H1 (cell line): ENCODE measurements around the gene DARS1. TPM values are rescaled to one million over a fixed set of nuclear protein-coding genes. Genes with fewer than 3 reads are reported as not detected.

Experiments used
- CTCF ChIA-PET: fragments of 300-600 bp; sonication (Branson Sonifier 250); formaldehyde crosslinking; loops from one replicate; lab custom pipeline; 2021; ENCODE audit not compliant: partially characterized antibody; lab: Charles Lee
- POLR2A ChIA-PET: fragments of 300-600 bp; sonication (Branson Sonifier 250); formaldehyde crosslinking; loops from one replicate; lab custom pipeline; 2021; ENCODE audit warnings: inconsistent platforms; ENCODE audit not compliant: partially characterized antibody; lab: Charles Lee
- DNase-seq, 2 experiments: peaks; one replicate each; pipeline versions ENCODE4 v3.0.0 to v3.0.0-alpha.2; 2010 to 2022; ENCODE audit warnings: low spot score in 2 of 2, low read depth in 1 of 2, mixed read lengths in 1 of 2
- FAIRE-seq: peaks from 2 replicates; lab custom pipeline; 2011; peaks lifted over from hg19 to GRCh38; lab: Jason Lieb, UNC
- H2AFZ ChIP-seq: 2 replicates; pipeline ENCODE4 v1.8.1; 2012; ENCODE audit warnings: low read length, inconsistent platforms
- H2AK5ac ChIP-seq: 2 replicates; pipeline ENCODE4 v1.6.1; 2013; ENCODE audit warnings: low read depth, low read length
- H2BK120ac ChIP-seq: replicated peaks from 2 replicates; pipeline ENCODE3; 2013; ENCODE audit warnings: low read depth, low read length, inconsistent platforms
- H2BK12ac ChIP-seq: 2 replicates; pipeline ENCODE4 v1.6.1; 2013; ENCODE audit warnings: low read depth, low read length
- H2BK15ac ChIP-seq: 2 replicates; pipeline ENCODE4 v1.6.1; 2013; ENCODE audit warnings: low read length
- H2BK20ac ChIP-seq: 2 replicates; pipeline ENCODE4 v1.6.1; 2013; ENCODE audit warnings: low read length
- H2BK5ac ChIP-seq: 2 replicates; pipeline ENCODE4 v1.6.1; 2013; ENCODE audit warnings: low read depth, low read length
- H3K14ac ChIP-seq: 2 replicates; pipeline ENCODE4 v1.6.1; 2013; ENCODE audit warnings: inconsistent platforms; ENCODE audit not compliant: insufficient read length
- H3K18ac ChIP-seq: 2 replicates; pipeline ENCODE4 v1.6.1; 2013; ENCODE audit warnings: low read length; ENCODE audit errors: extremely low read depth
- H3K23ac ChIP-seq: 2 replicates; pipeline ENCODE4 v1.6.1; 2013; ENCODE audit warnings: inconsistent platforms; ENCODE audit not compliant: insufficient read length
- H3K23me2 ChIP-seq: 2 replicates; pipeline ENCODE4 v1.6.1; 2013; ENCODE audit warnings: low read depth, low read length
- H3K27ac ChIP-seq: 2 replicates; pipeline ENCODE4 v1.6.1; 2011; ENCODE audit warnings: low read depth, low read length, inconsistent platforms
- H3K27me3 ChIP-seq, 4 experiments: replicated peaks in 1 of 4; 1 replicate in 1 of 4; 2 replicates in 3 of 4; pipeline versions ENCODE4 v1.6.1 to v1.8.1; 2011 to 2013; ENCODE audit warnings: low read length in 3 of 4, mild to moderate bottlenecking in 3 of 4, inconsistent platforms in 2 of 4, mixed read lengths in 2 of 4, moderate library complexity in 1 of 4; ENCODE audit not compliant: control insufficient read depth in 3 of 4, insufficient read depth in 3 of 4; ENCODE audit errors: extremely low read depth in 1 of 4
- H3K36me3 ChIP-seq, 4 experiments: 2 replicates each; pipeline versions ENCODE4 v1.6.1 to v1.8.1; 2011 to 2013; ENCODE audit warnings: mild to moderate bottlenecking in 4 of 4, low read length in 3 of 4, moderate library complexity in 2 of 4, control low read depth in 1 of 4, inconsistent platforms in 1 of 4; ENCODE audit not compliant: insufficient read depth in 4 of 4, control insufficient read depth in 2 of 4
- H3K4ac ChIP-seq: replicated peaks from 2 replicates; pipeline ENCODE3; 2013; ENCODE audit warnings: low read length, low read depth, mixed read lengths, inconsistent platforms; ENCODE audit not compliant: insufficient read length
- H3K4me1 ChIP-seq, 4 experiments: replicated peaks in 1 of 4; 1 replicate in 1 of 4; 2 replicates in 3 of 4; pipeline versions ENCODE4 v1.6.1 to v1.8.1; 2011 to 2013; ENCODE audit warnings: low read length in 3 of 4, inconsistent platforms in 2 of 4, mixed read lengths in 1 of 4; ENCODE audit not compliant: insufficient read depth in 4 of 4, control insufficient read depth in 3 of 4
- H3K4me2 ChIP-seq, 2 experiments: 2 replicates each; pipeline versions ENCODE4 v1.6.1 to v1.8.1; 2011 to 2013; ENCODE audit warnings: low read depth in 2 of 2, low read length in 2 of 2, control low read depth in 1 of 2, inconsistent platforms in 1 of 2, mild to moderate bottlenecking in 1 of 2; ENCODE audit not compliant: insufficient read depth in 1 of 2
- H3K4me3 ChIP-seq, 4 experiments: fragments of 200-600, 300-600 bp in 1 of 4; sonication (generic), shearing (Covaris generic), sonication (Bioruptor Twin) in 1 of 4; 2 replicates each; pipeline versions ENCODE4 v1.5.1 to v1.8.1; 2011 to 2016; ENCODE audit warnings: low read length in 4 of 4, low read depth in 3 of 4, control low read depth in 2 of 4, inconsistent platforms in 2 of 4, mild to moderate bottlenecking in 2 of 4, mixed read lengths in 1 of 4, moderate library complexity in 1 of 4; ENCODE audit not compliant: insufficient read depth in 2 of 4; ENCODE audit errors: extremely low read depth in 1 of 4
- H3K56ac ChIP-seq: replicated peaks from 2 replicates; pipeline ENCODE3; 2013; ENCODE audit warnings: low read depth, mild to moderate bottlenecking, mixed read lengths, low read length, inconsistent platforms; ENCODE audit not compliant: insufficient read length
- H3K79me1 ChIP-seq: 2 replicates; pipeline ENCODE4 v1.6.1; 2013; ENCODE audit warnings: low read depth, low read length, control low read depth
- H3K79me2 ChIP-seq, 2 experiments: 2 replicates each; pipeline versions ENCODE4 v1.6.1 to v1.8.1; 2012 to 2013; ENCODE audit warnings: low read length in 2 of 2, mild to moderate bottlenecking in 2 of 2, inconsistent platforms in 1 of 2; ENCODE audit not compliant: insufficient read depth in 2 of 2, control insufficient read depth in 1 of 2
- H3K9ac ChIP-seq, 4 experiments: replicated peaks in 1 of 4; 1 replicate in 1 of 4; 2 replicates in 3 of 4; pipeline versions ENCODE4 v1.6.1 to v1.8.1; 2011 to 2013; ENCODE audit warnings: low read depth in 3 of 4, low read length in 3 of 4, control low read depth in 2 of 4, mild to moderate bottlenecking in 2 of 4, moderate library complexity in 2 of 4, inconsistent platforms in 1 of 4; ENCODE audit errors: extremely low read depth in 1 of 4
- H3K9me3 ChIP-seq, 2 experiments: 2 replicates each; pipeline versions ENCODE4 v1.6.1 to v1.8.1; 2012 to 2013; ENCODE audit warnings: mild to moderate bottlenecking in 2 of 2, moderate library complexity in 2 of 2, control low read depth in 1 of 2, inconsistent platforms in 1 of 2, low read depth in 1 of 2, low read length in 1 of 2, mixed read lengths in 1 of 2; ENCODE audit not compliant: insufficient read depth in 2 of 2
- H4K20me1 ChIP-seq, 2 experiments: replicated peaks in 1 of 2; 2 replicates each; pipeline versions ENCODE3 to v1.8.1; 2011 to 2013; ENCODE audit warnings: inconsistent platforms in 2 of 2, low read length in 2 of 2, mild to moderate bottlenecking in 1 of 2; ENCODE audit not compliant: insufficient read depth in 2 of 2, control insufficient read depth in 1 of 2
- H4K5ac ChIP-seq: 2 replicates; pipeline ENCODE4 v1.6.1; 2013; ENCODE audit warnings: low read length, low read depth, mixed read lengths, inconsistent platforms; ENCODE audit not compliant: insufficient read length
- H4K8ac ChIP-seq: 2 replicates; pipeline ENCODE4 v1.8.0; 2013; ENCODE audit warnings: mild to moderate bottlenecking, moderate library complexity, low read length, inconsistent platforms; ENCODE audit not compliant: insufficient read depth; ENCODE audit errors: extremely low read depth
- H4K91ac ChIP-seq: replicated peaks from 2 replicates; pipeline ENCODE3; 2013; ENCODE audit warnings: low read length, mixed read lengths, inconsistent platforms; ENCODE audit not compliant: insufficient read length
- ATF3 ChIP-seq: IDR thresholded peaks from 2 replicates; pipeline ENCODE4 v1.6.1; 2011; ENCODE audit warnings: low read depth, mild to moderate bottlenecking, low read length; ENCODE audit not compliant: insufficient read depth
- BCL11A ChIP-seq, 2 experiments: IDR thresholded peaks; one replicate each; pipeline ENCODE4 v1.6.1; 2011; ENCODE audit warnings: low read depth in 2 of 2, low read length in 2 of 2, mild to moderate bottlenecking in 2 of 2
- CEBPB ChIP-seq: IDR thresholded peaks from 2 replicates; pipeline ENCODE4 v1.6.1; 2012; ENCODE audit warnings: low read depth, low read length
- CHD2 ChIP-seq: IDR thresholded peaks from 2 replicates; pipeline ENCODE4 v1.6.1; 2012; ENCODE audit warnings: low read length, improper control_type of control experiment
- GTF2F1 ChIP-seq: IDR thresholded peaks from 2 replicates; pipeline ENCODE4 v1.6.1; 2012; ENCODE audit warnings: low read depth, low read length, improper control_type of control experiment, borderline replicate concordance
- MAFK ChIP-seq: IDR thresholded peaks from 2 replicates; pipeline ENCODE4 v1.6.1; 2012; ENCODE audit warnings: low read depth, mild to moderate bottlenecking, improper control_type of control experiment, low read length
- MAX ChIP-seq: IDR thresholded peaks from 2 replicates; pipeline ENCODE4 v1.6.1; 2012; ENCODE audit warnings: inconsistent platforms
- POLR2A ChIP-seq, 2 experiments: IDR thresholded peaks; 1 replicate in 1 of 2; 2 replicates in 1 of 2; pipeline ENCODE4 v1.6.1; 2011; ENCODE audit warnings: low read depth in 2 of 2, low read length in 2 of 2, mild to moderate bottlenecking in 2 of 2; ENCODE audit errors: control extremely low read depth in 1 of 2
- RAD21 ChIP-seq, 2 experiments: IDR thresholded peaks in 1 of 2; conservative IDR thresholded peaks in 1 of 2; 2 replicates each; pipeline ENCODE4 v1.6.1; 2011; ENCODE audit warnings: low read depth in 2 of 2, low read length in 2 of 2, improper control_type of control experiment in 1 of 2, inconsistent platforms in 1 of 2, mild to moderate bottlenecking in 1 of 2, moderate library complexity in 1 of 2
- RBBP5 ChIP-seq: IDR thresholded peaks from 2 replicates; pipeline ENCODE4 v1.7.1; 2012; ENCODE audit warnings: low read depth, mild to moderate bottlenecking, inconsistent platforms, low read length, moderate library complexity, borderline replicate concordance
- SAP30 ChIP-seq: fragments of 300-600 bp; sonication (generic); IDR thresholded peaks from 2 replicates; pipeline ENCODE4 v1.7.1; 2012; ENCODE audit warnings: low read length, moderate library complexity, mild to moderate bottlenecking, inconsistent platforms; ENCODE audit not compliant: insufficient read depth, insufficient replicate concordance
- SIN3A ChIP-seq, 2 experiments: IDR thresholded peaks in 1 of 2; conservative IDR thresholded peaks in 1 of 2; 2 replicates each; pipeline ENCODE4 v1.6.1; 2011 to 2012; ENCODE audit warnings: low read length in 2 of 2, improper control_type of control experiment in 1 of 2, low read depth in 1 of 2, mild to moderate bottlenecking in 1 of 2
- SIRT6 ChIP-seq: IDR thresholded peaks from one replicate; pipeline ENCODE4 v1.7.1; 2012; ENCODE audit warnings: low read length, inconsistent platforms
- TAF1 ChIP-seq: IDR thresholded peaks from 2 replicates; pipeline ENCODE4 v1.6.1; 2011; ENCODE audit warnings: mild to moderate bottlenecking, low read depth, low read length
- WGBS, 2 experiments: shearing (Covaris generic) in 1 of 2; methylation state at CpG; one replicate each; pipeline versions ENCODE4 v1.1.6 to v1.1.7; 2013 to 2015; ENCODE audit warnings: low lambda C conversion rate in 2 of 2, mixed read lengths in 2 of 2, inconsistent platforms in 1 of 2, low coverage in 1 of 2, missing lambda C conversion rate in 1 of 2; ENCODE audit not compliant: insufficient replicate concordance in 2 of 2, insufficient coverage in 1 of 2, insufficient read length in 1 of 2; ENCODE audit errors: extremely low coverage in 1 of 2, missing lambda C conversion rate in 1 of 2; 5-methylcytosine and 5-hydroxymethylcytosine counted together
- polyA plus RNA-seq, 7 experiments: library from polyadenylated mRNA; depleted of rRNA in 3 of 7; stranded (reverse) in 5 of 7; unstranded in 2 of 7; fragments of >200 nt in 5 of 7; fragments of 200-250 nt in 2 of 7; gene quantifications; 1 replicate in 5 of 7; 2 replicates in 1 of 7; 4 replicates in 1 of 7; pipeline versions ENCODE4 v1.2.1 to v1.2.3, GENCODE V29; 2011 to 2013; ENCODE audit warnings: missing spikeins in 2 of 7, mixed read lengths in 2 of 7
- total RNA-seq: library from RNA; stranded (reverse); fragmentation: NEBNext Ultra II Directional; extraction: Animal tissue kit (Norgen Biotek cat#: 25700); gene quantifications from 2 replicates; pipeline ENCODE4 v1.2.1, GENCODE V29; 2021

Gene DARS1
- total and polyA plus RNA-seq, 2 of the 8 experiments (the other 6 are each of a cell fraction or from before 2014, with no cell fraction given), result 61.7 to 85.9 TPM

GRCh38 chr2:135926605-135927004 lies 58.8 kb downstream of the DARS1 start:
- no peaks in the 10 kb centered on the region for H3K9me3 ChIP-seq
- POLR2A ChIA-PET, result no interaction called here
- H2BK15ac ChIP-seq, result no peak overlapping the region
- H3K23me2 ChIP-seq, result no peaks in the 10 kb centered on the region
- H3K27me3 ChIP-seq, result no peaks in the 10 kb centered on the region
- H2AK5ac ChIP-seq, result no peak overlapping the region
- no peak overlapping the region for H2BK12ac ChIP-seq
- H3K23ac ChIP-seq, result no peak overlapping the region
- no peak overlapping the region for H2BK120ac ChIP-seq
- no peak overlapping the region for H3K4ac ChIP-seq
- no peak overlapping the region for H4K5ac ChIP-seq
- H3K79me1 ChIP-seq, result no peaks in the 10 kb centered on the region
- 94% methylated on average over 3 of the region's 3 CpGs; no CpG with 5 or more reads in 1 of the 2 experiments for WGBS, 2 experiments
- DNase-seq (no peak), FAIRE-seq (no peak)
- H3K27ac ChIP-seq, result no peak overlapping the region
- no peaks in the 10 kb centered on the region for H3K79me2 ChIP-seq
- no peak overlapping the region for H3K18ac ChIP-seq
- peaks cover 3 to 23% (median 13%) of the 10 kb centered on the region in 4 experiments; a peak in 6 of 8 replicates for H3K36me3 ChIP-seq
- H2BK5ac ChIP-seq, result no peak overlapping the region
- H3K4me1 ChIP-seq, result no peaks in the 10 kb centered on the region
- no peak overlapping the region for H3K56ac ChIP-seq
- H2BK20ac ChIP-seq, result no peak overlapping the region
- no peak overlapping the region for H3K9ac ChIP-seq
- no peaks in the 10 kb centered on the region for H4K20me1 ChIP-seq
- no peak overlapping the region for H4K91ac ChIP-seq
- CTCF ChIA-PET, result interaction anchor here (1.5 kb wide), 1 partner anchor 13 kb away, joined by 5 read pairs; no protein-coding TSS in a partner anchor
- H2AFZ ChIP-seq, result no peak overlapping the region
- H3K4me2 ChIP-seq, result no peak overlapping the region
- no peak overlapping the region for H3K4me3 ChIP-seq
- no peak overlapping the region for H3K14ac ChIP-seq
- no peak overlapping the region for H4K8ac ChIP-seq
- TF ChIP-seq RBBP5 (no peak), POLR2A (IDR thresholded peaks at IDR 0.05; ENCODE audit: control extremely low read depth in 1 of 2, low read depth in 2 of 2, low read length in 2 of 2) (no peak), GTF2F1 (no peak), CHD2 (no peak), MAFK (no peak), CEBPB (no peak), TAF1 (no peak), SAP30 (no peak), ATF3 (no peak), RAD21 (IDR thresholded peaks at IDR 0.05 in 1 of 2, conservative IDR thresholded peaks at IDR 0.05 in 1 of 2; ENCODE audit: low read depth in 2 of 2, low read length in 2 of 2) (no peak), MAX (no peak), BCL11A (IDR thresholded peaks at IDR 0.05; ENCODE audit: low read depth in 2 of 2, low read length in 2 of 2) (no peak), SIRT6 (no peak), SIN3A (conservative IDR thresholded peaks at IDR 0.05 in 1 of 2, IDR thresholded peaks at IDR 0.05 in 1 of 2; ENCODE audit: low read depth in 1 of 2, low read length in 2 of 2) (no peak)
